SK-N-SH treated with all-trans-retinoic acid at 6 μM for 48 hours (cell line): ENCODE measurements around the gene MAGI3.
A peak's percentile ranks its signal among the peaks of the same experiment; 100 is the strongest.

ENCODE experiments used
- ARNTL ChIP-seq: fragments of 450-650 bp; formaldehyde crosslinking; IDR thresholded peaks from 2 replicates; pipeline ENCODE4 v1.5.0; 2020; ENCODE audit warnings: low read depth, mild to moderate bottlenecking, moderate library complexity, borderline replicate concordance
- OSR1 ChIP-seq: fragments of 250-450 bp; sonication (Bioruptor Pico); IDR thresholded peaks from 2 replicates; pipeline ENCODE4 v1.8.0; 2022; ENCODE audit warnings: moderate library complexity, mild to moderate bottlenecking, inconsistent platforms
- PPARA ChIP-seq: fragments of 250-450 bp; sonication (Bioruptor Pico); IDR thresholded peaks from 2 replicates; pipeline ENCODE4 v1.5.0; 2020; ENCODE audit warnings: mild to moderate bottlenecking, borderline replicate concordance
- TCF4 ChIP-seq: fragments of 250-450 bp; sonication (Bioruptor Pico); IDR thresholded peaks from 2 replicates; pipeline ENCODE4 v1.8.0; 2021; ENCODE audit warnings: mild to moderate bottlenecking, moderate library complexity, borderline replicate concordance
- ZNF565 ChIP-seq: fragments of 450-650 bp; formaldehyde crosslinking; conservative IDR thresholded peaks from 2 replicates; pipeline ENCODE4 v1.5.0; 2020; ENCODE audit warnings: low read depth, mild to moderate bottlenecking, moderate library complexity
- ZNF70 ChIP-seq: fragments of 450-650 bp; formaldehyde crosslinking; IDR thresholded peaks from 2 replicates; pipeline ENCODE4 v1.5.0; 2020; ENCODE audit warnings: mild to moderate bottlenecking, moderate library complexity
- TF ChIP-seq, protein P1 (sequence below): fragments of 250-450 bp; sonication (Bioruptor Pico); IDR thresholded peaks from 2 replicates; pipeline ENCODE4 v1.8.0; 2020; ENCODE audit warnings: mild to moderate bottlenecking, moderate library complexity, borderline replicate concordance
- TF ChIP-seq, protein P2 (sequence below): fragments of 250-450 bp; sonication (Bioruptor Pico); IDR thresholded peaks from 2 replicates; pipeline ENCODE4 v1.8.0; 2021; ENCODE audit warnings: low read depth, mild to moderate bottlenecking, moderate library complexity, borderline replicate concordance

DNA sequence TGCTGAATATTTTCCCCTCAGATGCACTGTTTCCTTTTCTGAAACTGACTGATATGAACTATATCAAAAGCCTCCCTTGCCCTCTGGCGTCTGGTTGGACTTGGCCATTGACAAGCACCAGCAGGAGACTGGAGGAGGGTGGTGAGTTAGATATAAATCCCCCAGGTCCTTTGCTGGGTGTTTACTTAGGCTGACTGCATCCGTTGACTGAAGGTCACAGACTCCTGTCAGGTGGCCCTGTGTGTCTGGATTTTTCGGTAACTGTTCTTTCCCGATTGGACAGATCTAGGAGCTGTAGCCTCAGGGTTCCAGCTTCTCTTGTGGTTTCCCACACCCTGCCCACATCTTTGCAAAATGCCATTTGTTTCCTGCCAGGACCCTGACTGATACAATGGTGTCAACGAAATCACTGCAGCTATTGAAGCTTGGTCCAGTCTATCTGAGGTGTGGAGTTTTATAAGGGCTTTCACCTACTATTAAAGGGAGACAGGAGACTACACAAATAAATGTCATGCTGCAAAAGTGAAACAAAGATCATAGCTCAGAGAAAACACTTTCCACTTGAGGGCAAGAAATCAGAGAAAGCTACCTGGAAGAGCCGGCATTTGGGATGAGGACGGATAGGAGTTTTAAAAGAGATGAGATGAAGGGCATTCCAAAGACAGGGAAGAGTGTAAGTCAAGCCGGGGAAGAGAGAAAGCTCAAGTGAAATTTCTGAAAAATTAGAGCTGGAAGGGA is 1.5 kb upstream of the MAGI3 start:
- TF ChIP-seq, protein P1, sequence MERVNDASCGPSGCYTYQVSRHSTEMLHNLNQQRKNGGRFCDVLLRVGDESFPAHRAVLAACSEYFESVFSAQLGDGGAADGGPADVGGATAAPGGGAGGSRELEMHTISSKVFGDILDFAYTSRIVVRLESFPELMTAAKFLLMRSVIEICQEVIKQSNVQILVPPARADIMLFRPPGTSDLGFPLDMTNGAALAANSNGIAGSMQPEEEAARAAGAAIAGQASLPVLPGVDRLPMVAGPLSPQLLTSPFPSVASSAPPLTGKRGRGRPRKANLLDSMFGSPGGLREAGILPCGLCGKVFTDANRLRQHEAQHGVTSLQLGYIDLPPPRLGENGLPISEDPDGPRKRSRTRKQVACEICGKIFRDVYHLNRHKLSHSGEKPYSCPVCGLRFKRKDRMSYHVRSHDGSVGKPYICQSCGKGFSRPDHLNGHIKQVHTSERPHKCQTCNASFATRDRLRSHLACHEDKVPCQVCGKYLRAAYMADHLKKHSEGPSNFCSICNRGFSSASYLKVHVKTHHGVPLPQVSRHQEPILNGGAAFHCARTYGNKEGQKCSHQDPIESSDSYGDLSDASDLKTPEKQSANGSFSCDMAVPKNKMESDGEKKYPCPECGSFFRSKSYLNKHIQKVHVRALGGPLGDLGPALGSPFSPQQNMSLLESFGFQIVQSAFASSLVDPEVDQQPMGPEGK (CRISPR knock-in tag) = no peak
- TF ChIP-seq ZNF565 (CRISPR knock-in tag) = no peak
- TF ChIP-seq TCF4 (CRISPR knock-in tag) = peak; percentile 72; the same call in 1 of the 2 replicates
- no peak for TF ChIP-seq ARNTL (CRISPR knock-in tag)
- TF ChIP-seq, protein P2, sequence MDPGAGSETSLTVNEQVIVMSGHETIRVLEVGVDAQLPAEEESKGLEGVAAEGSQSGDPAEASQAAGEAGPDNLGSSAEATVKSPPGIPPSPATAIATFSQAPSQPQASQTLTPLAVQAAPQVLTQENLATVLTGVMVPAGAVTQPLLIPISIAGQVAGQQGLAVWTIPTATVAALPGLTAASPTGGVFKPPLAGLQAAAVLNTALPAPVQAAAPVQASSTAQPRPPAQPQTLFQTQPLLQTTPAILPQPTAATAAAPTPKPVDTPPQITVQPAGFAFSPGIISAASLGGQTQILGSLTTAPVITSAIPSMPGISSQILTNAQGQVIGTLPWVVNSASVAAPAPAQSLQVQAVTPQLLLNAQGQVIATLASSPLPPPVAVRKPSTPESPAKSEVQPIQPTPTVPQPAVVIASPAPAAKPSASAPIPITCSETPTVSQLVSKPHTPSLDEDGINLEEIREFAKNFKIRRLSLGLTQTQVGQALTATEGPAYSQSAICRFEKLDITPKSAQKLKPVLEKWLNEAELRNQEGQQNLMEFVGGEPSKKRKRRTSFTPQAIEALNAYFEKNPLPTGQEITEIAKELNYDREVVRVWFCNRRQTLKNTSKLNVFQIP (CRISPR knock-in tag) = no peak
- TF ChIP-seq ZNF70 = no peak
- TF ChIP-seq OSR1 (CRISPR knock-in tag) = no peak
- TF ChIP-seq PPARA (CRISPR knock-in tag) = no peak
